SK-N-SH treated with all-trans-retinoic acid at 6 μM for 48 hours (cell line): ENCODE results near the gene ZC2HC1B.

Source experiments
- ATAC-seq: fragments of 200-7000 bp; cut with Tn5 transposase; 3 replicates; pipeline ENCODE4 v1.9.1; 2020; ENCODE audit warnings: mild to moderate bottlenecking, moderate library complexity
- ARNTL ChIP-seq: fragments of 450-650 bp; formaldehyde crosslinking; IDR thresholded peaks from 2 replicates; pipeline ENCODE4 v1.5.0; 2020; ENCODE audit warnings: low read depth, mild to moderate bottlenecking, moderate library complexity, borderline replicate concordance
- BACH2 ChIP-seq: fragments of 250-450 bp; sonication (Bioruptor Pico); IDR thresholded peaks from 2 replicates; pipeline ENCODE4 v1.9.0; 2021; ENCODE audit warnings: mild to moderate bottlenecking, borderline replicate concordance
- CSDC2 ChIP-seq: fragments of 250-450 bp; sonication (Bioruptor Pico); IDR thresholded peaks from 2 replicates; pipeline ENCODE4 v1.5.0; 2020; ENCODE audit warnings: mild to moderate bottlenecking, moderate library complexity
- ESRRG ChIP-seq: fragments of 250-450 bp; sonication (Bioruptor Pico); IDR thresholded peaks from 2 replicates; pipeline ENCODE4 v1.6.1; 2021; ENCODE audit warnings: mild to moderate bottlenecking
- GLIS3 ChIP-seq: fragments of 250-450 bp; sonication (Bioruptor Pico); IDR thresholded peaks from 2 replicates; pipeline ENCODE4 v1.5.0; 2020; ENCODE audit warnings: mild to moderate bottlenecking, moderate library complexity
- ISL1 ChIP-seq: fragments of 250-450 bp; sonication (Bioruptor Pico); IDR thresholded peaks from 2 replicates; pipeline ENCODE4 v2.1.2; 2022; ENCODE audit warnings: mild to moderate bottlenecking, moderate library complexity
- OSR1 ChIP-seq: fragments of 250-450 bp; sonication (Bioruptor Pico); IDR thresholded peaks from 2 replicates; pipeline ENCODE4 v1.8.0; 2022; ENCODE audit warnings: moderate library complexity, mild to moderate bottlenecking, inconsistent platforms
- PPARA ChIP-seq: fragments of 250-450 bp; sonication (Bioruptor Pico); IDR thresholded peaks from 2 replicates; pipeline ENCODE4 v1.5.0; 2020; ENCODE audit warnings: mild to moderate bottlenecking, borderline replicate concordance
- RARB ChIP-seq: fragments of 250-450 bp; sonication (Bioruptor Pico); IDR thresholded peaks from 2 replicates; pipeline ENCODE4 v1.8.0; 2021; ENCODE audit warnings: mild to moderate bottlenecking, moderate library complexity
- SNAI2 ChIP-seq: fragments of 250-450 bp; sonication (Bioruptor Pico); IDR thresholded peaks from 2 replicates; pipeline ENCODE4 v1.5.0; 2020; ENCODE audit warnings: mild to moderate bottlenecking, moderate library complexity
- TCF4 ChIP-seq: fragments of 250-450 bp; sonication (Bioruptor Pico); IDR thresholded peaks from 2 replicates; pipeline ENCODE4 v1.8.0; 2021; ENCODE audit warnings: mild to moderate bottlenecking, moderate library complexity, borderline replicate concordance
- TOX ChIP-seq: fragments of 250-450 bp; sonication (Bioruptor Pico); IDR thresholded peaks from 2 replicates; pipeline ENCODE4 v1.8.0; 2021; ENCODE audit warnings: mild to moderate bottlenecking, moderate library complexity, borderline replicate concordance
- TSHZ2 ChIP-seq: fragments of 250-450 bp; sonication (Bioruptor Pico); IDR thresholded peaks from 2 replicates; pipeline ENCODE4 v1.5.0; 2020; ENCODE audit warnings: mild to moderate bottlenecking, moderate library complexity
- ZC3H10 ChIP-seq: fragments of 250-450 bp; sonication (Bioruptor Pico); IDR thresholded peaks from 2 replicates; pipeline ENCODE4 v1.5.1; 2021; ENCODE audit warnings: mild to moderate bottlenecking, moderate library complexity
- ZFP3 ChIP-seq: fragments of 250-450 bp; sonication (Bioruptor Pico); IDR thresholded peaks from 2 replicates; pipeline ENCODE4 v1.5.0; 2020; ENCODE audit warnings: mild to moderate bottlenecking, moderate library complexity
- ZFP30 ChIP-seq: fragments of 450-650 bp; formaldehyde crosslinking; IDR thresholded peaks from 2 replicates; pipeline ENCODE4 v1.5.0; 2022; ENCODE audit warnings: mild to moderate bottlenecking, moderate library complexity
- ZNF565 ChIP-seq: fragments of 450-650 bp; formaldehyde crosslinking; conservative IDR thresholded peaks from 2 replicates; pipeline ENCODE4 v1.5.0; 2020; ENCODE audit warnings: low read depth, mild to moderate bottlenecking, moderate library complexity
- ZNF70 ChIP-seq: fragments of 450-650 bp; formaldehyde crosslinking; IDR thresholded peaks from 2 replicates; pipeline ENCODE4 v1.5.0; 2020; ENCODE audit warnings: mild to moderate bottlenecking, moderate library complexity
- ZNF8 ChIP-seq: fragments of 450-650 bp; formaldehyde crosslinking; IDR thresholded peaks from 2 replicates; pipeline ENCODE4 v1.5.0; 2020; ENCODE audit warnings: mild to moderate bottlenecking, moderate library complexity
- TF ChIP-seq, protein P1 (sequence below): fragments of 250-450 bp; sonication (Bioruptor Pico); IDR thresholded peaks from 2 replicates; pipeline ENCODE4 v1.8.0; 2021; ENCODE audit warnings: low read depth, mild to moderate bottlenecking, moderate library complexity, borderline replicate concordance
- TF ChIP-seq, protein P2 (sequence below): fragments of 250-450 bp; sonication (Bioruptor Pico); IDR thresholded peaks from 2 replicates; pipeline ENCODE4 v1.5.1; 2020; ENCODE audit warnings: low read depth, mild to moderate bottlenecking, moderate library complexity
- TF ChIP-seq, protein P3 (sequence below): fragments of 250-450 bp; sonication (Bioruptor Pico); IDR thresholded peaks from 2 replicates; pipeline ENCODE4 v1.5.1; 2021; ENCODE audit warnings: mild to moderate bottlenecking, moderate library complexity

The ZC2HC1B gene

DNA sequence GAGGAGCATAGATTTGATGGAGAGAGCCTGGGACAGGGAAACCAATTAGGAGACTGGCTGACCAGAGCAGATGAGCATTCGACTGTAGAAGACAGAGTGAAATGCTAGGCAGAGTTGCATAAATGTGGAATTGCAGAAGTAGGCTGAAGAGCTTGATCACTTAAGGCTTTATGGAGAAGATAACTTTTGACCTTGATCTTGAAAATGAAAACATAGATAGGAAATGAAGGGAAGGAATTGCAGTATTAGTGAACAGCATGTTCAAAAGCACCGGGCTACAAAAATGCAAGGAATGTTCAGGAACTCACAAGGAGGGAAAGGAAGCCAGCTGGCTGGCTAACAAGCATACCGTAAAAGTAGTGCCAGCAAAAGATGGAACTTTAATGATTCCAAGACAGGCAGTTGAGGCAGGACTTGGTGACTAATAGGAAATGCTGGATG, 41.7 kb upstream of the ZC2HC1B start:
- TF ChIP-seq RARB (no peak), OSR1 (no peak), SNAI2 (CRISPR knock-in tag) (no peak), ISL1 (CRISPR knock-in tag) (no peak), ZNF565 (no peak), CSDC2 (no peak), ESRRG (CRISPR knock-in tag) (no peak), ZNF8 (CRISPR knock-in tag) (no peak), TOX (CRISPR knock-in tag) (no peak), GLIS3 (CRISPR knock-in tag) (no peak)
- TF ChIP-seq, protein P1, sequence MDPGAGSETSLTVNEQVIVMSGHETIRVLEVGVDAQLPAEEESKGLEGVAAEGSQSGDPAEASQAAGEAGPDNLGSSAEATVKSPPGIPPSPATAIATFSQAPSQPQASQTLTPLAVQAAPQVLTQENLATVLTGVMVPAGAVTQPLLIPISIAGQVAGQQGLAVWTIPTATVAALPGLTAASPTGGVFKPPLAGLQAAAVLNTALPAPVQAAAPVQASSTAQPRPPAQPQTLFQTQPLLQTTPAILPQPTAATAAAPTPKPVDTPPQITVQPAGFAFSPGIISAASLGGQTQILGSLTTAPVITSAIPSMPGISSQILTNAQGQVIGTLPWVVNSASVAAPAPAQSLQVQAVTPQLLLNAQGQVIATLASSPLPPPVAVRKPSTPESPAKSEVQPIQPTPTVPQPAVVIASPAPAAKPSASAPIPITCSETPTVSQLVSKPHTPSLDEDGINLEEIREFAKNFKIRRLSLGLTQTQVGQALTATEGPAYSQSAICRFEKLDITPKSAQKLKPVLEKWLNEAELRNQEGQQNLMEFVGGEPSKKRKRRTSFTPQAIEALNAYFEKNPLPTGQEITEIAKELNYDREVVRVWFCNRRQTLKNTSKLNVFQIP (CRISPR knock-in tag): no peak
- TF ChIP-seq, protein P2, sequence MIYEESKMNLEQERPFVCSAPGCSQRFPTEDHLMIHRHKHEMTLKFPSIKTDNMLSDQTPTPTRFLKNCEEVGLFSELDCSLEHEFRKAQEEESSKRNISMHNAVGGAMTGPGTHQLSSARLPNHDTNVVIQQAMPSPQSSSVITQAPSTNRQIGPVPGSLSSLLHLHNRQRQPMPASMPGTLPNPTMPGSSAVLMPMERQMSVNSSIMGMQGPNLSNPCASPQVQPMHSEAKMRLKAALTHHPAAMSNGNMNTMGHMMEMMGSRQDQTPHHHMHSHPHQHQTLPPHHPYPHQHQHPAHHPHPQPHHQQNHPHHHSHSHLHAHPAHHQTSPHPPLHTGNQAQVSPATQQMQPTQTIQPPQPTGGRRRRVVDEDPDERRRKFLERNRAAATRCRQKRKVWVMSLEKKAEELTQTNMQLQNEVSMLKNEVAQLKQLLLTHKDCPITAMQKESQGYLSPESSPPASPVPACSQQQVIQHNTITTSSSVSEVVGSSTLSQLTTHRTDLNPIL (CRISPR knock-in tag): no peak
- ATAC-seq: peak; percentile 69

- ATAC-seq: no peak
- no peak for TF ChIP-seq ZNF70
- TF ChIP-seq, all 23 proteins: peak for 0
Observed at GRCh38 chr6:143823548-143823947, 40.7 kb upstream of the ZC2HC1B start.

DNA sequence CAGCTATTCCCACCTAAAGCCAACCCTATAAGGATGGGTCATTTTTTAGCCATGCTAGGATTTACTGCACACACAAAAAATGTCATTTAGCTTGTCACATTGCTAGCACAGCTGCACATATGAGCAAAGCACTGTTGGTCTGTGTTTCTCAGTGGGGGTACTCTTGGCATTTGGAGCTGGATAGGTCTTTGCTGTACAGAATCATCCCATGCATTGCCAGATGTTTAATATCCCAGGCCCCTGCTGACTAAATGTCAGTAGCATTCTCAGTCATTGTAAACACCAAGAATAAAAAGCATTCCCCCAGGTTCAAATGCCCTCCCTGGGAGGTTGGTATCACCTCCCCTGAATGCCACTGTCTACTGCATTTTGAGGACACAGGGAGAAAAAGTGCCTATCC, 35.7 kb upstream of the ZC2HC1B start:
- no peak for ATAC-seq
- TF ChIP-seq ARNTL (no peak), ZC3H10 (CRISPR knock-in tag) (no peak), GLIS3 (CRISPR knock-in tag) (no peak), OSR1 (no peak), ZNF70 (no peak), ZFP30 (CRISPR knock-in tag) (no peak), TOX (CRISPR knock-in tag) (no peak), ZFP3 (CRISPR knock-in tag) (no peak), TCF4 (CRISPR knock-in tag) (no peak), PPARA (CRISPR knock-in tag) (no peak), BACH2 (no peak), CSDC2 (no peak), ISL1 (CRISPR knock-in tag) (no peak), TSHZ2 (no peak), SNAI2 (CRISPR knock-in tag) (no peak), RARB (no peak)
- TF ChIP-seq, protein P2 (CRISPR knock-in tag): no peak
- TF ChIP-seq, protein P3, sequence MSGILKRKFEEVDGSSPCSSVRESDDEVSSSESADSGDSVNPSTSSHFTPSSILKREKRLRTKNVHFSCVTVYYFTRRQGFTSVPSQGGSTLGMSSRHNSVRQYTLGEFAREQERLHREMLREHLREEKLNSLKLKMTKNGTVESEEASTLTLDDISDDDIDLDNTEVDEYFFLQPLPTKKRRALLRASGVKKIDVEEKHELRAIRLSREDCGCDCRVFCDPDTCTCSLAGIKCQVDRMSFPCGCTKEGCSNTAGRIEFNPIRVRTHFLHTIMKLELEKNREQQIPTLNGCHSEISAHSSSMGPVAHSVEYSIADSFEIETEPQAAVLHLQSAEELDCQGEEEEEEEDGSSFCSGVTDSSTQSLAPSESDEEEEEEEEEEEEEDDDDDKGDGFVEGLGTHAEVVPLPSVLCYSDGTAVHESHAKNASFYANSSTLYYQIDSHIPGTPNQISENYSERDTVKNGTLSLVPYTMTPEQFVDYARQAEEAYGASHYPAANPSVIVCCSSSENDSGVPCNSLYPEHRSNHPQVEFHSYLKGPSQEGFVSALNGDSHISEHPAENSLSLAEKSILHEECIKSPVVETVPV (CRISPR knock-in tag): no peak
- TF ChIP-seq, protein P1 (CRISPR knock-in tag): no peak
